MM.1S (cell line): Measurements from ENCODE around the gene FAF1.

ENCODE experiments used
- DNase-seq: peaks from one replicate; pipeline ENCODE4 v3.0.0-alpha.2; 2015
- H2AFZ ChIP-seq: fragments of 300-600 bp; sonication (generic); 2 replicates; pipeline ENCODE4 v1.6.0; 2016; ENCODE audit warnings: antibody characterized with exemption, low read length
- H3F3A ChIP-seq: fragments of 300-600 bp; sonication (generic); 2 replicates; pipeline ENCODE4 v1.6.1; 2016; ENCODE audit warnings: mild to moderate bottlenecking, antibody characterized with exemption, low read length, moderate library complexity, mixed read lengths; ENCODE audit not compliant: insufficient read depth
- H3K27ac ChIP-seq: fragments of 300-600 bp; sonication (generic); 2 replicates; pipeline ENCODE4 v1.5.1; 2016; ENCODE audit warnings: mild to moderate bottlenecking, low read length
- H3K27me3 ChIP-seq: fragments of 300-600 bp; sonication (generic); replicated peaks from 2 replicates; pipeline ENCODE4 v1.6.0; 2016; ENCODE audit warnings: low read length; ENCODE audit not compliant: insufficient read depth
- H3K36me3 ChIP-seq: fragments of 300-600 bp; sonication (generic); replicated peaks from 2 replicates; pipeline ENCODE4 v1.6.1; 2016; ENCODE audit warnings: mild to moderate bottlenecking, low read length, mixed read lengths; ENCODE audit not compliant: insufficient read depth
- H3K4me1 ChIP-seq: fragments of 300-600 bp; sonication (generic); 2 replicates; pipeline ENCODE4 v1.6.1; 2016; ENCODE audit warnings: low read length, mixed read lengths
- H3K4me2 ChIP-seq: fragments of 300-600 bp; sonication (generic); 2 replicates; pipeline ENCODE4 v1.6.0; 2016; ENCODE audit warnings: low read depth, low read length
- H3K4me3 ChIP-seq: fragments of 300-600 bp; sonication (generic); 2 replicates; pipeline ENCODE4 v1.5.1; 2016; ENCODE audit warnings: low read length, mixed read lengths
- H3K79me2 ChIP-seq: fragments of 300-600 bp; sonication (generic); 2 replicates; pipeline ENCODE4 v1.6.1; 2016; ENCODE audit warnings: mixed run types, low read length, mixed read lengths
- H3K9ac ChIP-seq: fragments of 300-600 bp; sonication (generic); 2 replicates; pipeline ENCODE4 v1.6.1; 2016; ENCODE audit warnings: low read length, mixed read lengths
- H3K9me2 ChIP-seq: fragments of 300-600 bp; sonication (generic); replicated peaks from 2 replicates; pipeline ENCODE4 v1.6.1; 2016; ENCODE audit warnings: mild to moderate bottlenecking, low read length, mixed read lengths; ENCODE audit not compliant: insufficient read depth
- H3K9me3 ChIP-seq: fragments of 300-600 bp; sonication (generic); replicated peaks from 2 replicates; pipeline ENCODE4 v1.6.1; 2016; ENCODE audit warnings: mild to moderate bottlenecking, low read length, mixed read lengths; ENCODE audit not compliant: insufficient read depth
- H4K20me1 ChIP-seq: fragments of 300-600 bp; sonication (generic); 2 replicates; pipeline ENCODE4 v1.6.1; 2016; ENCODE audit warnings: mild to moderate bottlenecking, low read length, moderate library complexity, mixed read lengths; ENCODE audit not compliant: insufficient read depth
- CTCF ChIP-seq: fragments of 300-600 bp; sonication (generic); IDR thresholded peaks from 2 replicates; pipeline ENCODE4 v1.5.1; 2016; ENCODE audit warnings: antibody characterized with exemption, low read length, mixed read lengths
- EZH2 ChIP-seq: fragments of 300-600 bp; sonication (generic); optimal IDR thresholded peaks from 2 replicates; pipeline ENCODE3; 2017; ENCODE audit warnings: low read depth, mild to moderate bottlenecking, antibody characterized with exemption, low read length, mixed read lengths
- EZH2phosphoT487 ChIP-seq: fragments of 300-600 bp; sonication (generic); IDR thresholded peaks from 2 replicates; pipeline ENCODE4 v1.6.1; 2018; ENCODE audit warnings: antibody characterized with exemption, low read length

Gene FAF1

GRCh38 chr1:50981741-50982140, 21.7 kb upstream of the FAF1 start:
- H3K4me2 ChIP-seq: no peak overlapping the region
- no peak overlapping the region for H3K9ac ChIP-seq
- H3K36me3 ChIP-seq: no peaks in the 10 kb centered on the region
- no peaks in the 10 kb centered on the region for H3K9me3 ChIP-seq
- no peak overlapping the region for H2AFZ ChIP-seq
- TF ChIP-seq CTCF (no peak), EZH2 (no peak), EZH2phosphoT487 (no peak)
- H3F3A ChIP-seq: no peaks in the 10 kb centered on the region
- no peak overlapping the region for H3K4me3 ChIP-seq
- H3K27ac ChIP-seq: no peak overlapping the region
- no peak for DNase-seq
- H3K9me2 ChIP-seq: no peaks in the 10 kb centered on the region
- H3K4me1 ChIP-seq: no peaks in the 10 kb centered on the region
- no peaks in the 10 kb centered on the region for H3K27me3 ChIP-seq
- H3K79me2 ChIP-seq: no peaks in the 10 kb centered on the region
- no peaks in the 10 kb centered on the region for H4K20me1 ChIP-seq

GRCh38 chr1:50980505-50980904, 20.4 kb upstream of the FAF1 start:
- H2AFZ ChIP-seq: no peak overlapping the region
- H3K4me3 ChIP-seq: no peak overlapping the region
- H3K4me2 ChIP-seq: no peak overlapping the region
- H4K20me1 ChIP-seq: no peaks in the 10 kb centered on the region
- no peaks in the 10 kb centered on the region for H3K27me3 ChIP-seq
- H3F3A ChIP-seq: no peaks in the 10 kb centered on the region
- H3K9me3 ChIP-seq: no peaks in the 10 kb centered on the region
- TF ChIP-seq CTCF (no peak), EZH2 (no peak), EZH2phosphoT487 (no peak)
- no peaks in the 10 kb centered on the region for H3K36me3 ChIP-seq
- no peaks in the 10 kb centered on the region for H3K79me2 ChIP-seq
- no peak for DNase-seq
- no peak overlapping the region for H3K9ac ChIP-seq
- no peaks in the 10 kb centered on the region for H3K4me1 ChIP-seq
- no peak overlapping the region for H3K27ac ChIP-seq
- no peaks in the 10 kb centered on the region for H3K9me2 ChIP-seq

DNA sequence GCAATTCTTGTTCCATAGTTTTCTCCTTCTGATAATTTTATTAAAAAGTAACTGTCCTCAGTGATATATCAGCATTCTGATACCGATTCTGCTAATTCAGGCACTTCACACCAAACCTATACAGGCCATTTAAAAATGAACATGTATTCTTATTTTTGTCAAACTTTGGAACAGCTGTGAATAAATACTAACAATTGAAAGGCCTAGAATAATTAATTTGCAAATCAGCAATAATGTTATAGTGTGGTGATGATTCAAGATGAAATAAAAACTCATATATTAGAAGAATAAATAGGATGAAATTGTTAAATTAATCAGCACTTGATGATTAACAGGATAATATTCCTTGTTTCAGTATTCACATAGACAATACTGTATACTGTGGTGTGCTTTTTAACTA, 19.9 kb upstream of the FAF1 start:
- H4K20me1 ChIP-seq: no peaks in the 10 kb centered on the region
- no peak overlapping the region for H2AFZ ChIP-seq
- H3K4me2 ChIP-seq: no peak overlapping the region
- no peaks in the 10 kb centered on the region for H3K9me3 ChIP-seq
- no peaks in the 10 kb centered on the region for H3K79me2 ChIP-seq
- no peaks in the 10 kb centered on the region for H3K4me1 ChIP-seq
- no peak overlapping the region for H3K27ac ChIP-seq
- H3K27me3 ChIP-seq: no peaks in the 10 kb centered on the region
- no peak overlapping the region for H3K4me3 ChIP-seq
- H3K9ac ChIP-seq: no peak overlapping the region
- H3F3A ChIP-seq: no peaks in the 10 kb centered on the region
- DNase-seq: no peak
- no peaks in the 10 kb centered on the region for H3K9me2 ChIP-seq
- H3K36me3 ChIP-seq: no peaks in the 10 kb centered on the region
- TF ChIP-seq EZH2phosphoT487 (no peak), EZH2 (no peak), CTCF (no peak)
